Astrocyte (in vitro differentiated cells and primary cell): Measurements from ENCODE around the gene ELOVL1. TPM values are rescaled to one million over a fixed set of nuclear protein-coding genes. Genes with fewer than 3 reads are reported as not detected.

Experiments used
- DNase-seq: peaks from one replicate; pipeline ENCODE4 v3.0.0-alpha.2; 2010; ENCODE audit warnings: low read depth
- FAIRE-seq: peaks from 2 replicates; lab custom pipeline; 2011; peaks lifted over from hg19 to GRCh38; lab: Jason Lieb, UNC
- H2AFZ ChIP-seq: 2 replicates; pipeline ENCODE4 v1.6.0; 2012; ENCODE audit warnings: low read depth, low read length, inconsistent platforms
- H3K27ac ChIP-seq: 2 replicates; pipeline ENCODE4 v1.5.1; 2011; ENCODE audit warnings: low read depth, low read length, inconsistent platforms
- H3K27me3 ChIP-seq: 2 replicates; pipeline ENCODE4 v1.6.0; 2011; ENCODE audit warnings: low read length, inconsistent platforms; ENCODE audit not compliant: insufficient read depth
- H3K36me3 ChIP-seq: 2 replicates; pipeline ENCODE4 v1.5.1; 2011; ENCODE audit warnings: low read length, inconsistent platforms; ENCODE audit not compliant: insufficient read depth
- H3K4me1 ChIP-seq: 2 replicates; pipeline ENCODE4 v1.5.1; 2011; ENCODE audit warnings: low read length, inconsistent platforms; ENCODE audit not compliant: insufficient read depth
- H3K4me2 ChIP-seq: 2 replicates; pipeline ENCODE4 v1.6.0; 2012; ENCODE audit warnings: low read length, inconsistent platforms
- H3K4me3 ChIP-seq: 2 replicates; pipeline ENCODE4 v1.5.1; 2011; ENCODE audit warnings: low read depth, mild to moderate bottlenecking, low read length, inconsistent platforms; ENCODE audit not compliant: insufficient read depth
- H3K79me2 ChIP-seq: 2 replicates; pipeline ENCODE4 v1.6.0; 2012; ENCODE audit warnings: mild to moderate bottlenecking, low read length, inconsistent platforms; ENCODE audit not compliant: insufficient read depth
- H3K9ac ChIP-seq: 2 replicates; pipeline ENCODE4 v1.6.0; 2012; ENCODE audit warnings: mild to moderate bottlenecking, low read length, inconsistent platforms
- H3K9me3 ChIP-seq: 2 replicates; pipeline ENCODE4 v1.5.1; 2012; ENCODE audit warnings: low read depth, mild to moderate bottlenecking, low read length, inconsistent platforms; ENCODE audit not compliant: insufficient read depth
- H4K20me1 ChIP-seq: 2 replicates; pipeline ENCODE4 v1.6.0; 2012; ENCODE audit warnings: low read length, inconsistent platforms; ENCODE audit not compliant: insufficient read depth
- H3K27ac Mint-ChIP-seq: one replicate; pipeline ENCODE4 v1.8.0; 2021; ENCODE audit warnings: mild to moderate bottlenecking, mixed read lengths; ENCODE audit not compliant: unreplicated experiment
- H3K27me3 Mint-ChIP-seq: one replicate; pipeline ENCODE4 v1.8.0; 2021; ENCODE audit warnings: low read depth, mixed read lengths; ENCODE audit not compliant: unreplicated experiment
- H3K36me3 Mint-ChIP-seq: one replicate; pipeline ENCODE4 v1.8.0; 2021; ENCODE audit warnings: low read depth, mixed read lengths; ENCODE audit not compliant: unreplicated experiment
- H3K4me1 Mint-ChIP-seq: one replicate; pipeline ENCODE4 v1.8.0; 2021; ENCODE audit warnings: low read depth, mixed read lengths; ENCODE audit not compliant: unreplicated experiment
- H3K4me3 Mint-ChIP-seq: one replicate; pipeline ENCODE4 v1.8.0; 2021; ENCODE audit warnings: mild to moderate bottlenecking, moderate library complexity, mixed read lengths; ENCODE audit not compliant: unreplicated experiment
- H3K9me3 Mint-ChIP-seq: one replicate; pipeline ENCODE4 v1.8.0; 2021; ENCODE audit warnings: mild to moderate bottlenecking, mixed read lengths; ENCODE audit not compliant: unreplicated experiment
- CTCF ChIP-seq: IDR thresholded peaks from 2 replicates; pipeline ENCODE4 v1.5.1; 2011; ENCODE audit warnings: low read depth, mild to moderate bottlenecking, inconsistent platforms, low read length, moderate library complexity; ENCODE audit not compliant: insufficient read depth
- EZH2 ChIP-seq: IDR thresholded peaks from 2 replicates; pipeline ENCODE4 v1.6.1; 2012; ENCODE audit warnings: mild to moderate bottlenecking, low read length, inconsistent platforms; ENCODE audit not compliant: insufficient read depth
- total RNA-seq: library from RNA; stranded (reverse); gene quantifications from 2 replicates; pipeline ENCODE4 v1.2.1, GENCODE V29; 2021

Gene ELOVL1
- total RNA-seq, 1 donor from 2014 or later, result 131 TPM

GRCh38 chr1:43338001-43338400 lies 29.8 kb downstream of the ELOVL1 start:
- Histone ChIP-seq H3K36me3 (no peaks in the 10 kb centered on the region), H3K27me3 (peaks cover 2% of the 10 kb centered on the region), H3K4me1 (no peaks in the 10 kb centered on the region), H3K4me2 (no peak overlapping the region), H3K9ac (no peak overlapping the region), H3K27ac (no peak overlapping the region), H3K79me2 (no peaks in the 10 kb centered on the region), H3K4me3 (no peak overlapping the region), H4K20me1 (no peaks in the 10 kb centered on the region), H2AFZ (no peak overlapping the region), H3K9me3 (no peaks in the 10 kb centered on the region)
- Mint-ChIP-seq H3K4me1 (no peaks in the 10 kb centered on the region), H3K27me3 (peaks cover 27% of the 10 kb centered on the region), H3K27ac (no peak overlapping the region), H3K4me3 (no peak overlapping the region), H3K9me3 (peaks cover 3% of the 10 kb centered on the region), H3K36me3 (no peaks in the 10 kb centered on the region)
- DNase-seq (no peak), FAIRE-seq (no peak)
- no peak for TF ChIP-seq CTCF
- no peak for TF ChIP-seq EZH2

GRCh38 chr1:43337588-43337987 lies 30.2 kb downstream of the ELOVL1 start, which contains the start of gene MPL:
MPL (plus strand) TSS chr1:43337818; CDS start chr1:43337849, 31 bp downstream.
- no peak for DNase-seq
- TF ChIP-seq EZH2, result no peak
- TF ChIP-seq CTCF, result no peak
- no peak for FAIRE-seq

GRCh38 chr1:43334453-43335205 lies 33.2 kb downstream of the ELOVL1 start:
- Mint-ChIP-seq H3K36me3 (no peaks in the 10 kb centered on the region), H3K4me1 (peaks cover 7% of the 10 kb centered on the region), H3K4me3 (no peak overlapping the region), H3K9me3 (no peaks in the 10 kb centered on the region), H3K27ac (no peak overlapping the region), H3K27me3 (peaks cover 16% of the 10 kb centered on the region)
- Histone ChIP-seq H3K27me3 (no peaks in the 10 kb centered on the region), H2AFZ (no peak overlapping the region), H3K36me3 (no peaks in the 10 kb centered on the region), H3K9me3 (no peaks in the 10 kb centered on the region), H3K4me1 (peaks cover 13% of the 10 kb centered on the region), H3K4me2 (no peak overlapping the region), H3K4me3 (no peak overlapping the region), H3K9ac (no peak overlapping the region), H4K20me1 (no peaks in the 10 kb centered on the region), H3K27ac (no peak overlapping the region), H3K79me2 (no peaks in the 10 kb centered on the region)
- FAIRE-seq (no peak), DNase-seq (no peak)
- TF ChIP-seq CTCF (no peak), EZH2 (no peak)

More at GRCh38 chr1:43337588-43337987, 30.2 kb downstream of the ELOVL1 start, which contains the start of gene MPL:
- Mint-ChIP-seq H3K36me3 (no peaks in the 10 kb centered on the region), H3K27me3 (peaks cover 27% of the 10 kb centered on the region), H3K9me3 (peaks cover 3% of the 10 kb centered on the region), H3K4me3 (no peak within 1 kb of the TSS), H3K4me1 (no peaks in the 10 kb centered on the region), H3K27ac (no peak within 1 kb of the TSS)
- H3K79me2 ChIP-seq, result no peaks in the 10 kb centered on the region
- no peak within 1 kb of the TSS for H3K4me2 ChIP-seq
- no peak within 1 kb of the TSS for H3K27ac ChIP-seq
- no peaks in the 10 kb centered on the region for H3K4me1 ChIP-seq
- H3K4me3 ChIP-seq, result no peak within 1 kb of the TSS
- H3K9me3 ChIP-seq, result no peaks in the 10 kb centered on the region
- H2AFZ ChIP-seq, result no peak within 1 kb of the TSS
- no peaks in the 10 kb centered on the region for H4K20me1 ChIP-seq
- H3K27me3 ChIP-seq, result peaks cover 2% of the 10 kb centered on the region
- no peaks in the 10 kb centered on the region for H3K36me3 ChIP-seq
- H3K9ac ChIP-seq, result no peak within 1 kb of the TSS
